Activated CD4-positive, alpha-beta T cell treated with anti-CD3 and anti-CD28 coated beads, Interleukin-2, Interleukin-6, amounts not matched to agents 100 ng/mL and 50 ng/mL, durations not matched to agents 16 hours and 8 hours (primary cell): Measurements from ENCODE around the gene STAC.
A peak's percentile ranks its signal among the peaks of the same experiment; 100 is the strongest.

Experiments
- DNase-seq: peaks from one replicate; pipeline ENCODE4 v3.0.0-alpha.2; 2020

STAC gene

GRCh38 chr3:36380221-36381031, at the start of gene STAC:
TSS of gene STAC (plus strand) at chr3:36380504. CDS start at chr3:36380644, 140 bp downstream.
- DNase-seq = peak; percentile 30

DNA sequence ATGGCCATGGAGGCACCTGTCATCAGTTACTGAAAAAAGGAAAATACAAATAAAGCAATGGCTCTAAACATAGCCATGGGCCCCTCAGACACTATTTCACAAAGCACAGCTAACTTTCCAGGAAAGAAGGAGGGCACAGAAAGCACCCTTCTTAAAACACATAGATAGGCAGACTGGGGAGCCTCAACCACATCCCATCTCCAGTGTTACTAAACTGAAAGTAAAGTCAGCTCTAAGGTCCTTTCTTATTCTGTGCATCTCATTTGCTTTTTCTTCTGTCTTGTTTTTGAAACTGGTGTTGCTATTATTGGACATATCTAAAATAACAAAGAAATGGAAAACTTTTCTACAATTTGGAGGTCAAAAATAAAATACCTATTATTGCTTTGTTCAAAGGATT, 48.2 kb upstream of the STAC start:
- DNase-seq = no peak

DNA sequence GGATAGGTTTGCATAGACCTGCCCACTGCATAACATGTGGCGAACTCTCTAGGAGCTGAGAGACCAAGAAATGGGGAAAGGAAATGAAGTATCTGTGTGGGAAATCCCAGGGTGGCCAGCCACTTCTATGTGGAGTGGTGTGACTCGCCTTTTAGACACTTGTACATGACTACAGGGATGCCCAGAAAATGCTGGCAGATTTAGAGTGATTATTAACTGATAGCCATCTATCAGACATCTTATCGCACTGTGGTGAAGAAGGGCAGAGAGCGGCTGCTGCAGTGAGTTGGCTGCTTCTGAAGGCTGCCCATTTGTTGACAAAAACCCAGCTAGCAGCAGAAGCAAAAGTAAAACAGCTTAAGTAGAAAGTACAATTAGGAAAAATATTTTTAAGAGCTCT, 18.1 kb upstream of the STAC start:
- no peak for DNase-seq

DNA sequence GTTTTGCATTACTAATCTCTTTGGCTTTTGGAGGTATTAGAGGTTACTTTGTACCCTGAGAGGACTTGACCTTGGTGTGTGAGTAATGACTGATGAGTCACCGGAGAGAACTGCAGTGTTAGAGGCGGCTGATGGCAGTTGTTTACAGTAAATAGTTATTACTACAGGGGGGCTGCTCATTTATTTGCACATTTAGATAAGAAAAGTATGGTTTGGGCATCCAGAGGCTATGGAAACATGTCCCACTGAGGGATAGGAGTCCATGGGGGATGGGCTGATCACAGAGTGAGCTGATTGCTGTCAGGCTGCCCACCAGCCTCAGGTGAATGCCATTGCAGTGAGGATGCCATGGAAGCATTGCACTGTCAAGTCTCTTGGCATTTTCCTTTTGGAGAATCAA, 17.3 kb upstream of the STAC start:
- DNase-seq = no peak

GRCh38 chr3:36364260-36364659, 16.0 kb upstream of the STAC start:
- no peak for DNase-seq

GRCh38 chr3:36365829-36366228, 14.5 kb upstream of the STAC start:
- DNase-seq = no peak

- DNase-seq = no peak
Observed at GRCh38 chr3:36366308-36366707, 14.0 kb upstream of the STAC start.

GRCh38 chr3:36367912-36368573, 12.3 kb upstream of the STAC start:
- DNase-seq = no peak

- no peak for DNase-seq
Observed at GRCh38 chr3:36372534-36372935, 7.8 kb upstream of the STAC start.

- DNase-seq = no peak
Observed at GRCh38 chr3:36373084-36373483, 7.2 kb upstream of the STAC start.

DNA sequence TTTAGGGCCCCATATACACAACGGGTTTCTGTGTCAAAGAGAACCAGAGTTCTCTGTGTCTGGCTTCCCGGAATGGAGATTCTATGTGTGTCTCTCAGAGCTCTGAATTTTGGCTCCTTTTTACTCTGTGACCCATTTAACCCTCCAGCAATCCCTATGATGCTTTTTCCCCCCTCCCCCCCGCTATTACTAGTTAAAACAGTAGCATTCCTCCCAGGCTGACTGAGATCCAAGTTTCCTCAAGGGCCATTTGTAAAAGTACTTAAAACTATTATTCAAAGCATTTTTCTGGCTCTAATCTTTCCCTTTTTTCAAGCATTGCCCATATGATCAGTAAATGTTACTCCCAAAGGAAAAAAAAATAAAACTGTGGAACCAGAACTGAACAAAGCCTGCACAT, 6.6 kb upstream of the STAC start:
- DNase-seq = no peak

GRCh38 chr3:36379872-36380220, 458 bp upstream of the STAC start:
- no peak for DNase-seq

- DNase-seq = no peak
Observed at GRCh38 chr3:36381311-36381956, 1.1 kb downstream of the STAC start.

GRCh38 chr3:36393563-36393962, 13.3 kb downstream of the STAC start:
- no peak for DNase-seq

DNA sequence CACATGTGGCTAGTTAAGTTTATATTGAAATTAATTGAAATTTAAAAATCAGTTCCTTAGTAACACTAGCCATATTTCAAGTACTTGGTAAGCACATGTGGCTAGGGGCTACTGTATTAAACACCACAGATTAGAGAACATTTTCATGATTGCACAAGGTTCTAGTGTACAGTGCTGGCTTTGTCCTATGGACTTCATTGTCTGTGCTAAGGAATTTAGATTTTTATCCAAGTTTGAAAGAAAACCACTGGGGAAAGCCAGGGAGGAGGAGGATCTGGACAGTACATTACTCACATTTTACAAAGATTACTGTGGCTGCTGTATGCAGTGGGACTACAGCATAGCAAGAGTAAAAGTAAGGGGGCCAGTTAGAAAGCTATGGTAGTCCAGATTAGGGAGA, 13.9 kb downstream of the STAC start:
- DNase-seq = no peak

DNA sequence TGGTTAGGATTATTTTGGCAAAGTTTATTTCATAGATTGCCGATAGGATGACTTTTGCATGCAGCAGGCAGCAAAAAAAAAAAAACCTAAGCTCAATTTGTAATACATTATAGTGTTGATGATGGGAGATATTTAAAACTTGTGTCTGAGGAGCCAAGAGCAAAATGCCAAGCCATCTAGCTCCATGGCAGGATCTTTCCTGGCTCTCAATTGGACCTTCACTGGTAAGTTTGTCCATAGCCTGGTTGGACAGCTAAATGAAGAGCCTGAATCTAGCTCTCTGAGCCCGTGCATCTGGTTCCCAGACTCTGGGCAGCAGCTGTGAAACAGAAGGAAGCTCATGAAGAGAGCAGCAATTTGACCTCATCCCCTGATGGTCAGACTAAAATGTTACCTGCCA, 17.5 kb downstream of the STAC start:
- no peak for DNase-seq

GRCh38 chr3:36399933-36400332, 19.6 kb downstream of the STAC start:
- no peak for DNase-seq

DNA sequence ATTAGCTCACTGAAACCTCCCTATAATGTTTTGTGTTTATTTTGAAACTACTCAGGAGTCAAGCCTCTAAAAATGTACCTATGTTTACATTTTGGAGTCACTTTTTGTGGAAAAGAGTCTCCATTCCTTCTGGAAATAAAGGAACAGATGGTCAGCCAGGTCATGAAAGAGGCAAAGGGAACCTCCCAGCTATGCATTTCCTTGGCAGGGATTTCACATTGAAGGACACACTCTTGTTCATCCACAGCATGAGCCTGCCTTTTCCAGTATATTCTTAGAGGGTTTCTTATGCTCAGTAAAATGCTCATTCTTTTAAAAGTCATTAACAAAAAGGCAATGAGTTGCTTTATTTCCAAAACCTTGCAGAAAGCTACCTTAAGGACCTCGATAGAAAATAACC, 20.8 kb downstream of the STAC start:
- no peak for DNase-seq

- no peak for DNase-seq
Observed at GRCh38 chr3:36403661-36404060, 23.4 kb downstream of the STAC start.

- DNase-seq = no peak
Observed at GRCh38 chr3:36405190-36405589, 24.9 kb downstream of the STAC start.

GRCh38 chr3:36408146-36408545, 27.8 kb downstream of the STAC start:
- DNase-seq = peak; percentile 0

GRCh38 chr3:36409862-36410261, 29.6 kb downstream of the STAC start:
- DNase-seq = no peak

- DNase-seq = no peak
Observed at GRCh38 chr3:36411587-36411986, 31.3 kb downstream of the STAC start.

GRCh38 chr3:36416599-36416998, 36.3 kb downstream of the STAC start:
- no peak for DNase-seq
